Muscle of leg (tissue), 11 donors: Measurements from ENCODE around the gene NT5C3B. TPM values are rescaled to one million over a fixed set of nuclear protein-coding genes. Genes with fewer than 3 reads are reported as not detected.
"Not testable (repeated sequence)": the region's sequence is repeated elsewhere in the genome, so short reads cannot be mapped to it uniquely, and the experiment has no call there.

ENCODE experiments used
- DNase-seq: peaks from one replicate; pipeline ENCODE4 v3.0.0; 2013
- H3K27ac ChIP-seq: one replicate; pipeline ENCODE4 v1.5.1; 2013; ENCODE audit warnings: mild to moderate bottlenecking, low read length, control low read depth
- H3K27me3 ChIP-seq: one replicate; pipeline ENCODE4 v1.6.1; 2013; ENCODE audit warnings: low read length; ENCODE audit not compliant: control insufficient read depth, insufficient read depth
- H3K36me3 ChIP-seq: one replicate; pipeline ENCODE4 v1.6.1; 2013; ENCODE audit warnings: low read length; ENCODE audit not compliant: control insufficient read depth, insufficient read depth
- H3K4me1 ChIP-seq: one replicate; pipeline ENCODE4 v1.6.1; 2013; ENCODE audit warnings: low read length; ENCODE audit not compliant: control insufficient read depth, insufficient read depth
- H3K4me3 ChIP-seq: one replicate; pipeline ENCODE4 v1.5.1; 2013; ENCODE audit warnings: low read length, control low read depth
- H3K9me3 ChIP-seq: replicated peaks from 2 replicates; pipeline ENCODE4 v1.6.1; 2013; ENCODE audit warnings: low read depth, low read length; ENCODE audit not compliant: control insufficient read depth
- WGBS: methylation state at CpG from one replicate; pipeline ENCODE4 v1.1.5; 2013; ENCODE audit warnings: missing lambda C conversion rate; ENCODE audit not compliant: insufficient coverage; 5-methylcytosine and 5-hydroxymethylcytosine counted together
- polyA plus RNA-seq, 8 donors: library from polyadenylated mRNA; unstranded; fragments of 120-200 nt; gene quantifications; one replicate each; pipeline versions ENCODE4 v1.2.1 to v1.2.3, GENCODE V29; 2013; ENCODE audit warnings: inconsistent platforms in 1 of 8, low replicate concordance in 1 of 8; ENCODE audit not compliant: insufficient read length in 8 of 8, insufficient read depth in 1 of 8
- total RNA-seq: library from RNA; stranded (reverse); fragments of 120-200 nt; gene quantifications from one replicate; pipeline ENCODE4 v1.2.4, GENCODE V29; 2013

Gene NT5C3B
- total and polyA plus RNA-seq, 9 donors: 36.8 to 60.1 (median 48.1) TPM

GRCh38 chr17:41848788-41849187, 12.8 kb upstream of the NT5C3B start:
- Histone ChIP-seq H3K27me3 (no peaks in the 10 kb centered on the region), H3K4me1 (no peaks in the 10 kb centered on the region), H3K27ac (no peak overlapping the region), H3K36me3 (peaks cover 15% of the 10 kb centered on the region), H3K4me3 (no peak overlapping the region), H3K9me3 (no peaks in the 10 kb centered on the region)
- DNase-seq: no peak
- WGBS: no CpG with 5 or more reads among the region's 4 CpGs

GRCh38 chr17:41844971-41845370, 8.9 kb upstream of the NT5C3B start:
- WGBS: no CpG with 5 or more reads among the region's 6 CpGs
- no peak overlapping the region for H3K4me3 ChIP-seq
- no peaks in the 10 kb centered on the region for H3K27me3 ChIP-seq
- no peak for DNase-seq
- no peak overlapping the region for H3K27ac ChIP-seq
- no peaks in the 10 kb centered on the region for H3K9me3 ChIP-seq
- no peaks in the 10 kb centered on the region for H3K4me1 ChIP-seq
- H3K36me3 ChIP-seq: peaks cover 7% of the 10 kb centered on the region

GRCh38 chr17:41840781-41841180, 4.7 kb upstream of the NT5C3B start:
- not testable (repeated sequence) for H3K27me3 ChIP-seq, H3K4me1 ChIP-seq, H3K9me3 ChIP-seq, H3K4me3 ChIP-seq, H3K36me3 ChIP-seq, H3K27ac ChIP-seq, DNase-seq
- WGBS: 92% methylated on average over 3 of the region's 6 CpGs

- H3K36me3 ChIP-seq, H3K9me3 ChIP-seq, H3K27ac ChIP-seq, H3K27me3 ChIP-seq, H3K4me3 ChIP-seq, DNase-seq: not testable (repeated sequence)
- peaks cover 15% of the 10 kb centered on the region for H3K4me1 ChIP-seq
- WGBS: no CpG with 5 or more reads among the region's 2 CpGs
These were observed 3.4 kb upstream of the NT5C3B start for GRCh38 chr17:41839448-41839847.

- 96% methylated on average over 9 of the region's 15 CpGs for WGBS
- H3K27me3 ChIP-seq: no peaks in the 10 kb centered on the region
- H3K4me3 ChIP-seq: peak within 1 kb of the TSS; percentile 88
- H3K27ac ChIP-seq: no peak within 1 kb of the TSS
- H3K9me3 ChIP-seq: no peaks in the 10 kb centered on the region
- H3K36me3 ChIP-seq: peaks cover under 1% of the 10 kb centered on the region
- no peak for DNase-seq
- peaks cover 15% of the 10 kb centered on the region for H3K4me1 ChIP-seq
These were observed 1.9 kb upstream of the NT5C3B start, which contains the start of gene KLHL10 for GRCh38 chr17:41837761-41838538. Gene KLHL10 (plus strand): TSS chr17:41837825. CDS start chr17:41837933, 108 bp downstream.

- H3K4me1 ChIP-seq: peaks cover 15% of the 10 kb centered on the region
- no peaks in the 10 kb centered on the region for H3K9me3 ChIP-seq
- peaks cover 10% of the 10 kb centered on the region for H3K36me3 ChIP-seq
- no peak for DNase-seq
- H3K27me3 ChIP-seq: no peaks in the 10 kb centered on the region
- H3K27ac ChIP-seq: no peak overlapping the region
- H3K4me3 ChIP-seq: peak overlapping the region; percentile 88
- WGBS: 59% methylated on average over 10 of the region's 21 CpGs
These were observed 641 bp upstream of the NT5C3B start for GRCh38 chr17:41836550-41837196.

GRCh38 chr17:41835214-41835799, 725 bp downstream of the NT5C3B start:
- Histone ChIP-seq H3K36me3 (peaks cover 22% of the 10 kb centered on the region), H3K4me1 (peaks cover 15% of the 10 kb centered on the region), H3K4me3 (peak overlapping the region; percentile 88), H3K9me3 (no peaks in the 10 kb centered on the region), H3K27ac (no peak overlapping the region), H3K27me3 (no peaks in the 10 kb centered on the region)
- WGBS: 4% methylated on average over 5 of the region's 13 CpGs
- no peak for DNase-seq

- peaks cover 62% of the 10 kb centered on the region for H3K36me3 ChIP-seq
- not testable (repeated sequence) for H3K4me1 ChIP-seq, H3K9me3 ChIP-seq, H3K27ac ChIP-seq, H3K27me3 ChIP-seq, H3K4me3 ChIP-seq, DNase-seq
- WGBS: 89% methylated on average over 10 of the region's 10 CpGs
These were observed 6.1 kb downstream of the NT5C3B start for GRCh38 chr17:41829961-41830360.

- DNase-seq: no peak
- H3K4me3 ChIP-seq: no peak overlapping the region
- no peaks in the 10 kb centered on the region for H3K9me3 ChIP-seq
- H3K27ac ChIP-seq: no peak overlapping the region
- H3K27me3 ChIP-seq: no peaks in the 10 kb centered on the region
- H3K4me1 ChIP-seq: no peaks in the 10 kb centered on the region
- WGBS: 82% methylated on average over 18 of the region's 19 CpGs
- peaks cover 67% of the 10 kb centered on the region for H3K36me3 ChIP-seq
These were observed 10.7 kb downstream of the NT5C3B start for GRCh38 chr17:41825175-41825845.

GRCh38 chr17:41824086-41824485, 11.9 kb downstream of the NT5C3B start:
- no peaks in the 10 kb centered on the region for H3K27me3 ChIP-seq
- WGBS: 74% methylated on average over 3 of the region's 7 CpGs
- peaks cover 71% of the 10 kb centered on the region for H3K36me3 ChIP-seq
- no peak overlapping the region for H3K4me3 ChIP-seq
- H3K27ac ChIP-seq: no peak overlapping the region
- no peak for DNase-seq
- no peaks in the 10 kb centered on the region for H3K9me3 ChIP-seq
- H3K4me1 ChIP-seq: no peaks in the 10 kb centered on the region
